ENCODE results near the gene DOCK7. TPM values are rescaled to one million over a fixed set of nuclear protein-coding genes. Genes with fewer than 3 reads are reported as not detected.
"Not testable (repeated sequence)": the region's sequence is repeated elsewhere in the genome, so short reads cannot be mapped to it uniquely, and the experiment has no call there.

Gene DOCK7
- total RNA-seq, 1 donor from 2014 or later: 10.2 TPM

DNA sequence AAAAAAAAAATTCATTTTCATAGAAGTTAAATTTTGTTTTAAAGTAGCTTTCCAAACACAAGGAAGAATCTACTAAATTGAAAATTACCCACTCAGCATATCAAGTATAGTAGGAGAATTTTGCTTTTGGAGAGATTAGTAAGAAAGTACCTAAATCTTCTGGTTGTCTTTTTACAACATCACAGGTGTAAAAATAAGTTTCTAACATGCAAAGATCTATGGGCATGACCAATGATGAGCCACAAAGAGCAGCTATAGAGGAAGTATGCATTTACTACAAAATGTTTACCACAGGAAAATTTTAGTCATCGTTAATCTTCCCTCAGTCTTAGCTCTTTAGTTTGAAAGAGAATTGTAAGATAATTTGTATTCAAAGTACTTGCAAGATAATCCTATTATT, 62.8 kb downstream of the DOCK7 start:
- Histone ChIP-seq H3K36me3 (peaks cover 18% of the 10 kb centered on the region), H3K9me3 (replicated peaks) (no peaks in the 10 kb centered on the region), H3K4me3 (no peak overlapping the region), H3K27ac (replicated peaks) (no peak overlapping the region), H3K4me1 (no peaks in the 10 kb centered on the region), H3K27me3 (ENCODE audit: low read depth) (no peaks in the 10 kb centered on the region)
- intact Hi-C loops (cut with micrococcal nuclease): no loop called here
- DNase-seq: no peak
- TF ChIP-seq, protein P1, sequence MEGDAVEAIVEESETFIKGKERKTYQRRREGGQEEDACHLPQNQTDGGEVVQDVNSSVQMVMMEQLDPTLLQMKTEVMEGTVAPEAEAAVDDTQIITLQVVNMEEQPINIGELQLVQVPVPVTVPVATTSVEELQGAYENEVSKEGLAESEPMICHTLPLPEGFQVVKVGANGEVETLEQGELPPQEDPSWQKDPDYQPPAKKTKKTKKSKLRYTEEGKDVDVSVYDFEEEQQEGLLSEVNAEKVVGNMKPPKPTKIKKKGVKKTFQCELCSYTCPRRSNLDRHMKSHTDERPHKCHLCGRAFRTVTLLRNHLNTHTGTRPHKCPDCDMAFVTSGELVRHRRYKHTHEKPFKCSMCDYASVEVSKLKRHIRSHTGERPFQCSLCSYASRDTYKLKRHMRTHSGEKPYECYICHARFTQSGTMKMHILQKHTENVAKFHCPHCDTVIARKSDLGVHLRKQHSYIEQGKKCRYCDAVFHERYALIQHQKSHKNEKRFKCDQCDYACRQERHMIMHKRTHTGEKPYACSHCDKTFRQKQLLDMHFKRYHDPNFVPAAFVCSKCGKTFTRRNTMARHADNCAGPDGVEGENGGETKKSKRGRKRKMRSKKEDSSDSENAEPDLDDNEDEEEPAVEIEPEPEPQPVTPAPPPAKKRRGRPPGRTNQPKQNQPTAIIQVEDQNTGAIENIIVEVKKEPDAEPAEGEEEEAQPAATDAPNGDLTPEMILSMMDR (IDR thresholded peaks at IDR 0.05; ENCODE audit: borderline replicate concordance): no peak

DNA sequence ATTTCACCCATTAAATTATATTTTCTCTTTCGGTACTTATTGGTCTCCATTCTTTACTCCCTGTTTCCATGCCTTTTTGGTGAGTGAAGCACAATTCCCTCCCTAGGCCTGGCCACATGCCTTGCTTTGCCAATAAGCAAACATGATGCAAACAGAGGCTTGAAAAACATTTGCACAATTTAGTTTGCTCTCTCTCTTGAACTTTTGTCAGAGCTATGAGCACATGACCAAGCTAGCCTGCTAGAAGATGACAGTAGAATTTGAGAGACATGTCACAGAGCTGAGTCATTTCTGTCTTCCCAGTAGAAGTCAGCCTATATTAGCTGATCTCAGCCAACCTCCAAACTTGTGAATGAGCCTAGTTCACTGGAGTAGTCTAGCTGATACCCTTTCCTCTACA, 66.3 kb downstream of the DOCK7 start:
- TF ChIP-seq, protein P1 (IDR thresholded peaks at IDR 0.05; ENCODE audit: borderline replicate concordance): no peak
- H3K27ac ChIP-seq (replicated peaks): no peak overlapping the region
- no peaks in the 10 kb centered on the region for H3K4me1 ChIP-seq
- no peaks in the 10 kb centered on the region for H3K27me3 ChIP-seq (ENCODE audit: low read depth)
- DNase-seq: no peak
- peaks cover 33% of the 10 kb centered on the region for H3K36me3 ChIP-seq
- intact Hi-C loops (cut with micrococcal nuclease): no loop called here
- H3K9me3 ChIP-seq (replicated peaks): no peaks in the 10 kb centered on the region
- H3K4me3 ChIP-seq: no peak overlapping the region

DNA sequence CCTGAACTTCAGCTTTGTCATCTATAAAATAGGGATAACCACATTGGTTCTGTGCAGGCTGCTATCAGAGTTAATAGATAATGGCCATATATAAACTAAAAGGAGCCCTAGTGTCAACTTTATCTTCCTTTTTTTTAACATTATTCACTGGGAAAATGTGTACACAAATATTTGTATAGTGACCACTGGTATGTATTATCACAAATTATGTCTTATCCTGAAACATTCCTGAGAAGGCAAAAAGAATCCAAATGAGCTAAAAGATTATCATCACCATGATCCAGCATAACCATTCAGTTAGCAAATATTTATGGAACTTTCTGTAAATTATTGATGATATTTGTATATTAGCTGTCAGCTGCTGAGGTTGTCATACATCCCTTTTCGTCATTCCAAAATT, 74.3 kb downstream of the DOCK7 start:
- peaks cover 6% of the 10 kb centered on the region for H3K9me3 ChIP-seq (replicated peaks)
- no peak overlapping the region for H3K4me3 ChIP-seq
- TF ChIP-seq, protein P1 (IDR thresholded peaks at IDR 0.05; ENCODE audit: borderline replicate concordance): no peak
- no peaks in the 10 kb centered on the region for H3K27me3 ChIP-seq (ENCODE audit: low read depth)
- H3K4me1 ChIP-seq: no peaks in the 10 kb centered on the region
- no peak for DNase-seq
- intact Hi-C loops (cut with micrococcal nuclease): no loop called here
- H3K36me3 ChIP-seq: peaks cover 20% of the 10 kb centered on the region
- H3K27ac ChIP-seq (replicated peaks): no peak overlapping the region

DNA sequence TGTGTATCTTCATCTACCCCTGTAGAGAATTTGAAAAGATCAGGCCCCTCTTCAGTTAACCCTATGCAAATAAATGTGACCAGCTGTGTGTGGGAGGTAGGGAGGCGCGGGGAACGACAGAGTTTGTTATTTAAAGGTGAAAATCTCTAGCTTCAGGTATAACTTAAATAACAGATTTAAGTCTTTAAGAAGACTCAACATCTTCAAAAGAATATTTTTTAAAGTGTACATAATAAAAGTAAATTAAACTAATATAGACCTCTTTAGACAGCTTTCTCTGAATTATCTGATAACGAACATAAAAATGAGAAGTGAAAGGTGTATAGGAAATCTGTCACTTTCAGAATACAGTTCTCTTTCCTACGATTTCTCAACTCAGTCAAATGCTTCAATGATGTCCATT, 74.9 kb downstream of the DOCK7 start:
- TF ChIP-seq, protein P1 (IDR thresholded peaks at IDR 0.05; ENCODE audit: borderline replicate concordance): no peak
- H3K4me3 ChIP-seq: no peak overlapping the region
- no peak overlapping the region for H3K27ac ChIP-seq (replicated peaks)
- peaks cover 14% of the 10 kb centered on the region for H3K36me3 ChIP-seq
- H3K9me3 ChIP-seq (replicated peaks): peaks cover 6% of the 10 kb centered on the region
- H3K27me3 ChIP-seq (ENCODE audit: low read depth): no peaks in the 10 kb centered on the region
- intact Hi-C loops (cut with micrococcal nuclease): no loop called here
- H3K4me1 ChIP-seq: no peaks in the 10 kb centered on the region
- no peak for DNase-seq

DNA sequence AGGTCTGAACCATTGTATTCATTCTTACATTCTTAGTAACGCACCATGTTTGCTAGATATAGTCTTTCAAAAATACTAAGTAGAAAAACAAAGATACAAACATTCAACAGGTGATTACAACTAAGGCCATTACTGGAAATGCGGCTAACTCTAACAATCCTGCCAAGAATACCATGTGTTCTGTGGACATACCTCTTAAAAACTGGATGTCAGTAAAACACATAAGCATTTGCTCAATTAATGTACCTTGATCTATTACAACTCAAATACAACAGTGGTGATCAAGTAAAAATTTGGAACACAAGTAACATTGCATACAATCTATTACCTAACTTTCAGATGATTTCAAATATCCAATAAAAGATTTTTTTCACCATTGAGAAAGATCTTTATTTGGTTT, 75.4 kb downstream of the DOCK7 start:
- H3K27ac ChIP-seq (replicated peaks): no peak overlapping the region
- peaks cover 9% of the 10 kb centered on the region for H3K36me3 ChIP-seq
- intact Hi-C loops (cut with micrococcal nuclease): no loop called here
- no peaks in the 10 kb centered on the region for H3K27me3 ChIP-seq (ENCODE audit: low read depth)
- TF ChIP-seq, protein P1 (IDR thresholded peaks at IDR 0.05; ENCODE audit: borderline replicate concordance): no peak
- H3K9me3 ChIP-seq (replicated peaks): peaks cover 6% of the 10 kb centered on the region
- no peak for DNase-seq
- H3K4me1 ChIP-seq: no peaks in the 10 kb centered on the region
- no peak overlapping the region for H3K4me3 ChIP-seq

DNA sequence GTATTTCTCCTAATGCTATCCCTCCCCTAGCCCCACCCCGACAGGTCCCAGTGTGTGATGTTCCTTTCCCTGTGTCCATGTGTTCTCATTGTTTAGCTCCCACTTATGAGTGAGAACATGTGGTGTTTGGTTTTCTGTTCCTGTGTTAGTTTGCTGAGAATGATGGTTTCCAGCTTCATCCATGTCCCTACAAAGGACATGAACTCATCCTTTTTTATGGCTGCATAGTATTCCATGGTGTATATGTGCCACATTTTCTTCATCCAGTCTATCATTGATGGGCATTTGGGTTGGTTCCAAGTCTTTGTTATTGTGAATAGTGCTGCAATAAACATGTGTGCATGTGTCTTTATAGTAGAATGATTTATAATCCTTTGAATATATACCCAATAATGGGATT, 77.6 kb downstream of the DOCK7 start:
- H3K36me3 ChIP-seq; H3K4me1 ChIP-seq; H3K27me3 ChIP-seq (ENCODE audit: low read depth); DNase-seq; intact Hi-C loops (cut with micrococcal nuclease); H3K4me3 ChIP-seq; H3K9me3 ChIP-seq (replicated peaks); H3K27ac ChIP-seq (replicated peaks): not testable (repeated sequence)

Data from left ventricle myocardium inferior (tissue), 1 donor.